ENCODE measurements around the gene ZHX3.

The ZHX3 gene

GRCh38 chr20:41221614-41222218 lies 95.8 kb downstream of the ZHX3 start:
- no peak for DNase-seq

GRCh38 chr20:41219824-41220223 lies 97.7 kb downstream of the ZHX3 start:
- no peak for DNase-seq

GRCh38 chr20:41218466-41218865 lies 99.1 kb downstream of the ZHX3 start:
- DNase-seq, result no peak

GRCh38 chr20:41217422-41217821 lies 100.1 kb downstream of the ZHX3 start:
- DNase-seq, result no peak

GRCh38 chr20:41214666-41215065 lies 102.9 kb downstream of the ZHX3 start:
- no peak for DNase-seq

- DNase-seq, result no peak
These were observed 103.3 kb downstream of the ZHX3 start for GRCh38 chr20:41214202-41214601.

GRCh38 chr20:41213150-41213820 lies 104.2 kb downstream of the ZHX3 start:
- DNase-seq, result peak; percentile 8

- DNase-seq, result no peak
These were observed 112.2 kb downstream of the ZHX3 start for GRCh38 chr20:41205313-41205712.

- DNase-seq, result no peak
These were observed 112.9 kb downstream of the ZHX3 start for GRCh38 chr20:41204304-41205265.

GRCh38 chr20:41203660-41204059 lies 113.9 kb downstream of the ZHX3 start:
- DNase-seq, result no peak

- DNase-seq, result no peak
These were observed 115.1 kb downstream of the ZHX3 start for GRCh38 chr20:41202426-41202825.

GRCh38 chr20:41201760-41202159 lies 115.8 kb downstream of the ZHX3 start:
- DNase-seq, result no peak

GRCh38 chr20:41200446-41201202 lies 116.9 kb downstream of the ZHX3 start:
- DNase-seq, result no peak

- DNase-seq, result no peak
These were observed 119.1 kb downstream of the ZHX3 start for GRCh38 chr20:41198443-41198842.

- no peak for DNase-seq
These were observed 120.8 kb downstream of the ZHX3 start for GRCh38 chr20:41196653-41197225.

GRCh38 chr20:41192575-41192974 lies 125.0 kb downstream of the ZHX3 start:
- DNase-seq, result no peak

GRCh38 chr20:41191562-41192500 lies 125.7 kb downstream of the ZHX3 start:
- DNase-seq, result no peak

GRCh38 chr20:41187668-41188067 lies 129.9 kb downstream of the ZHX3 start:
- DNase-seq, result no peak

- no peak for DNase-seq
These were observed 132.3 kb downstream of the ZHX3 start for GRCh38 chr20:41185013-41185757.

GRCh38 chr20:41183831-41184230 lies 133.7 kb downstream of the ZHX3 start:
- DNase-seq, result no peak

GRCh38 chr20:41183391-41183790 lies 134.1 kb downstream of the ZHX3 start:
- no peak for DNase-seq
